SU-DHL-6 (cell line): ENCODE data around the gene KCNN3.

Source experiments
- EZH2phosphoT487 ChIP-seq: fragments of 200-600 bp; sonication (generic), shearing (Covaris generic); conservative IDR thresholded peaks from 2 replicates; pipeline ENCODE4 v1.6.1; 2018; ENCODE audit warnings: mild to moderate bottlenecking, antibody characterized with exemption, low read length, moderate library complexity, mixed read lengths
- TF ChIP-seq, protein P1 (sequence below): fragments of 200-600 bp; sonication (generic); IDR thresholded peaks from one replicate; pipeline ENCODE4 v1.5.1; 2017; ENCODE audit warnings: antibody characterized with exemption, mild to moderate bottlenecking, low read length, moderate library complexity; ENCODE audit not compliant: insufficient read depth, poor library complexity, severe bottlenecking

DNA sequence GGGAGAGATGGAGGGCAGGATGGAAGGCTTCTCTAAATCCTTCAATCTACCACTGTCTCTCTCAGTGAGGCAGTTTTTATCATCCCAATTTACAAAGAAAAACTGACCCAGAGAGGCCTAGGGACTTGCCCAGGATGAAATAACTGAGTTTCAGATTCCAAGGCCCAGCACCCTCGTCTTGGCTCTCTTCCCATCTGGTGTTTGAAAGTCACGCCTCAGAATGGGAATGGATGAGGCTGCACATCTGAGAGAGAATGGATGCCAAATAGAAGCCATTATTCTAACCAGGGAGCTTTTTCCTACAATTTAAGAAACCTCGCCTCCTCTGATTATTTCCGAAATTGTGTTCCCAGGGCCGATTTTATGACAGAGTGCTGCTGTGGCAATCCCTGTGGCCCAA, 10.6 kb upstream of the KCNN3 start:
- TF ChIP-seq, protein P1, sequence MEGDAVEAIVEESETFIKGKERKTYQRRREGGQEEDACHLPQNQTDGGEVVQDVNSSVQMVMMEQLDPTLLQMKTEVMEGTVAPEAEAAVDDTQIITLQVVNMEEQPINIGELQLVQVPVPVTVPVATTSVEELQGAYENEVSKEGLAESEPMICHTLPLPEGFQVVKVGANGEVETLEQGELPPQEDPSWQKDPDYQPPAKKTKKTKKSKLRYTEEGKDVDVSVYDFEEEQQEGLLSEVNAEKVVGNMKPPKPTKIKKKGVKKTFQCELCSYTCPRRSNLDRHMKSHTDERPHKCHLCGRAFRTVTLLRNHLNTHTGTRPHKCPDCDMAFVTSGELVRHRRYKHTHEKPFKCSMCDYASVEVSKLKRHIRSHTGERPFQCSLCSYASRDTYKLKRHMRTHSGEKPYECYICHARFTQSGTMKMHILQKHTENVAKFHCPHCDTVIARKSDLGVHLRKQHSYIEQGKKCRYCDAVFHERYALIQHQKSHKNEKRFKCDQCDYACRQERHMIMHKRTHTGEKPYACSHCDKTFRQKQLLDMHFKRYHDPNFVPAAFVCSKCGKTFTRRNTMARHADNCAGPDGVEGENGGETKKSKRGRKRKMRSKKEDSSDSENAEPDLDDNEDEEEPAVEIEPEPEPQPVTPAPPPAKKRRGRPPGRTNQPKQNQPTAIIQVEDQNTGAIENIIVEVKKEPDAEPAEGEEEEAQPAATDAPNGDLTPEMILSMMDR: no peak
- no peak for TF ChIP-seq EZH2phosphoT487
